ENCODE results near the gene LSM5.
"Not testable (repeated sequence)": the region's sequence is repeated elsewhere in the genome, so short reads cannot be mapped to it uniquely, and the experiment has no call there.

The LSM5 gene

DNA sequence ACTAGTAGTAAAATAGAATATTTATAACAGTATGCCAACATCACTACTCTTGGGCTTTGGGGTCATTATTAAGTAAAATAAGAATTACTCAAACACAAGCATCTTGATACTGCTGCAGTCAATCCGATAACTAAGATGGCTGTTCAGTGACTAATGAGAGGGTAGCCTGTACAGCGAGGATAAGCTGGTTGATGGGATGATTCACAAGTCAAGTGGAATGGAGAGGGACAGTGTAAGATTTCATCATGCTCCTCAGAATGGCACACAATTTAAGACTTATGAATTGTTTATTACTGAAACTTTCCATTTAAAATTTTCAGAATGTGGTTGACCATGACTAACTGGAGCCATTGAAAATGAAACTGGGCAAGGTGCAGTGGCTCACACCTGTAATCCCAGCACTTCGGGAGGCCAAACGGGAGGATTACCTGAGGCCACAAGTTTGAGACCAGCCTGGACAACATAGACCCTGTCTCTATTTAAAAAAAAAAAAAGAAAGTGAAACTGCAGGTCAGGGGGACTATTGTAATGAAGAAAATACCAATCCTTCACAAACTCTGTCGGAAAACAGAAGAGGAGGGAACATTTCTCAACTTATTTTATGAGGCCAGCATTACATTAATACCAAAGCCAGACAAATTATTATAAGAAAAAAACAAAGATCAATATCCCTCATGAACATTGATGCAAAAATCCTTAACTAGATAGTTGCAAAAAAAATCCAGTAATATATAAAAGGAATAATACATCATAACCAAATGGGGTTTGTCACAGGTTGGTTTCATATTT, 16.3 kb upstream of the LSM5 start:
- Histone ChIP-seq H3K9me3 (ENCODE audit: control insufficient read depth in 2 of 2, low read length in 2 of 2) (no peaks in the 10 kb centered on the region), H3K9ac (ENCODE audit: low read length in 2 of 2) (no peak overlapping the region), H3K27me3 (ENCODE audit: control insufficient read depth in 1 of 2, insufficient read depth in 2 of 2, low read length in 2 of 2) (no peaks in the 10 kb centered on the region), H3K4me3 (ENCODE audit: low read length in 2 of 2) (no peak overlapping the region), H3K4me1 (ENCODE audit: control insufficient read depth, insufficient read depth, low read length) (peaks cover 2% of the 10 kb centered on the region), H3K36me3 (ENCODE audit: control insufficient read depth in 2 of 2, insufficient read depth in 2 of 2, low read length in 2 of 2) (no peaks in the 10 kb centered on the region), H3K27ac (ENCODE audit: low read length) (no peak overlapping the region)

DNA sequence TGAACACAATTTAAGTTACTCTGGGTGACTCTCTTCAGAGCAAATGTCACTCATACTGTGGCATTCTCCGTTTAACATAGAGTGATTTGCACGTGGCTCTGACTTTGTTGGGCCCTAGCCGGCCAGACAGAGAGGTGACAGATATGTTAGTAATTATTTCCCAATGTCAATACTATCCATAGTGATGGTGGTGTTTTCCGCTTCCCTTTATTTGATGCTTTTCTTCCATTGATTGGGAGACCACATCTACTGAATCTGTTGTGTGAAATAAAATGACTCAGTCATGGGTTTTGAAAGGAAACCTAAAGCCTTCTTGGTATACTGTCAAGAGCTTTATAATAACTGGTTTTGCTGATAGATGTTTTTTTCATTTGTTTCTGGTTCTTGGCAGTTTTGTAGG, 12.5 kb upstream of the LSM5 start:
- no peak overlapping the region for H3K27ac ChIP-seq (ENCODE audit: low read length)
- no peaks in the 10 kb centered on the region for H3K9me3 ChIP-seq (ENCODE audit: control insufficient read depth in 2 of 2, low read length in 2 of 2)

DNA sequence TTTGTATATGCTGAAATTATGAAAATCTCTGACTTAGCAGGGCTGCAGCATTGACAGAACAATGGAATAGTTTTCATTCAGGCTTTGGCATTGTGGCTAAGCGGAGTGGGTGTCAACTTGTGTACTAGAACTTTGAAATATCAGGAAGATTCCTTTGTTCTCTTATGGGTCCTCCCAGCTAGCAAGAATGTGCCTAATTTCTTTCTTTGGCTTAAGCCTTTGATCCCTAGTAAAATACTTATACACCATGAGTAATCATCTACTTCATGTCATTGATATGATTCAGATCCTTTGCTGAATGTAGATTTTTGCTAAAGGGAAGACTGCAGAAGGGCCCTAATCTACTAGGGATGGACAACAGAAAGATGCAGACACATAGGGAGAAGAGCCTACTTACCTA, 11.3 kb upstream of the LSM5 start:
- no peak overlapping the region for H3K9ac ChIP-seq (ENCODE audit: low read length in 2 of 2)
- H3K4me1 ChIP-seq (ENCODE audit: control insufficient read depth, insufficient read depth, low read length): peaks cover 4% of the 10 kb centered on the region
- H3K27me3 ChIP-seq (ENCODE audit: control insufficient read depth in 1 of 2, insufficient read depth in 2 of 2, low read length in 2 of 2): no peaks in the 10 kb centered on the region
- no peaks in the 10 kb centered on the region for H3K36me3 ChIP-seq (ENCODE audit: control insufficient read depth in 2 of 2, insufficient read depth in 2 of 2, low read length in 2 of 2)
- H3K27ac ChIP-seq (ENCODE audit: low read length): no peak overlapping the region
- no peaks in the 10 kb centered on the region for H3K9me3 ChIP-seq (ENCODE audit: control insufficient read depth in 2 of 2, low read length in 2 of 2)
- H3K4me3 ChIP-seq (ENCODE audit: low read length in 2 of 2): no peak overlapping the region

More for the DNA sequence above, 12.5 kb upstream of the LSM5 start:
- H3K36me3 ChIP-seq (ENCODE audit: control insufficient read depth in 2 of 2, insufficient read depth in 2 of 2, low read length in 2 of 2): no peaks in the 10 kb centered on the region
- no peaks in the 10 kb centered on the region for H3K27me3 ChIP-seq (ENCODE audit: control insufficient read depth in 1 of 2, insufficient read depth in 2 of 2, low read length in 2 of 2)
- H3K4me3 ChIP-seq (ENCODE audit: low read length in 2 of 2): no peak overlapping the region
- H3K4me1 ChIP-seq (ENCODE audit: control insufficient read depth, insufficient read depth, low read length): no peaks in the 10 kb centered on the region
- no peak overlapping the region for H3K9ac ChIP-seq (ENCODE audit: low read length in 2 of 2)

DNA sequence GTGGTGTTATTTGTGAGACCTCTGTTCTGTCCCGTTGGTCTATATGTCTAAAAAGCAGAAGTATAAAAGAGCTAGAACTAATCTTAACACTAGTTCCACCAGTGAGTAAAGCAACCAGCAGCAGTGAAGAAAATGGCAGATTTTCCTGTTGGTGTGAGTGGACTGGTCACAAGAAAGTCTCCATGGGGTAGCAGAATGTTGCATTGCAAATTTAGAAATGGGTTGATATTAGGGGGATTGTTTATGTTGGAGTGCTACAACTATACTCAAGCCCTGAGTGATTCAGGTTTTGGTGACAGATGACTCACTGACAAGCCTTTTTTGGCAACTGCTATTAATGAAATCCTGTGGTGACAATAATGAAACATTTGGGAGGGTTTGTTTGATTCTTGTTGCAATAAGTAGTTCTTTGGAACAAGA, 10.8 kb upstream of the LSM5 start:
- H3K27me3 ChIP-seq (ENCODE audit: control insufficient read depth in 1 of 2, insufficient read depth in 2 of 2, low read length in 2 of 2): no peaks in the 10 kb centered on the region
- no peak overlapping the region for H3K27ac ChIP-seq (ENCODE audit: low read length)
- H3K36me3 ChIP-seq (ENCODE audit: control insufficient read depth in 2 of 2, insufficient read depth in 2 of 2, low read length in 2 of 2): no peaks in the 10 kb centered on the region
- no peak overlapping the region for H3K4me3 ChIP-seq (ENCODE audit: low read length in 2 of 2)
- no peak overlapping the region for H3K9ac ChIP-seq (ENCODE audit: low read length in 2 of 2)
- H3K4me1 ChIP-seq (ENCODE audit: control insufficient read depth, insufficient read depth, low read length): peaks cover 10% of the 10 kb centered on the region
- no peaks in the 10 kb centered on the region for H3K9me3 ChIP-seq (ENCODE audit: control insufficient read depth in 2 of 2, low read length in 2 of 2)

DNA sequence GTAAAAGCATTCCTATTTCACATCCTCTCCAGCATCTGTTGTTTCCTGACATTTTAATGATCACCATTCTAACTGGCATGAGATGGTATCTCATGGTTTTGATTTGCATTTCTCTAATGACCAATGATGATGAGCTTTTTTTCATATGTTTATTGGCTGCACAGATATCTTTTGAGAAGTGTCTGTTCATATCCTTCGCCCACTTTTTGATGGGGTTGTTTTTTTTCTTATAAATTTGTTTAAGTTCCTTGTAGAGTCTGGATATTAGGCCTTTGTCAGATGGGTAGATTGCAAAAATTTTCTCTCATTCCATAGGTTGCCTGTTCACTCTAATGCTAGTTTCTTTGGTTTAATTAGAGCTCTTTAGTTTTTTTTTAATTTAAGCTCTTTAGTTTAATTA, 10.0 kb upstream of the LSM5 start:
- H3K9me3 ChIP-seq (ENCODE audit: control insufficient read depth in 2 of 2, low read length in 2 of 2); H3K9ac ChIP-seq (ENCODE audit: low read length in 2 of 2); H3K36me3 ChIP-seq (ENCODE audit: control insufficient read depth in 2 of 2, insufficient read depth in 2 of 2, low read length in 2 of 2); H3K4me3 ChIP-seq (ENCODE audit: low read length in 2 of 2); H3K27ac ChIP-seq (ENCODE audit: low read length); H3K27me3 ChIP-seq (ENCODE audit: control insufficient read depth in 1 of 2, insufficient read depth in 2 of 2, low read length in 2 of 2): not testable (repeated sequence)
- peaks cover 12% of the 10 kb centered on the region for H3K4me1 ChIP-seq (ENCODE audit: control insufficient read depth, insufficient read depth, low read length)

DNA sequence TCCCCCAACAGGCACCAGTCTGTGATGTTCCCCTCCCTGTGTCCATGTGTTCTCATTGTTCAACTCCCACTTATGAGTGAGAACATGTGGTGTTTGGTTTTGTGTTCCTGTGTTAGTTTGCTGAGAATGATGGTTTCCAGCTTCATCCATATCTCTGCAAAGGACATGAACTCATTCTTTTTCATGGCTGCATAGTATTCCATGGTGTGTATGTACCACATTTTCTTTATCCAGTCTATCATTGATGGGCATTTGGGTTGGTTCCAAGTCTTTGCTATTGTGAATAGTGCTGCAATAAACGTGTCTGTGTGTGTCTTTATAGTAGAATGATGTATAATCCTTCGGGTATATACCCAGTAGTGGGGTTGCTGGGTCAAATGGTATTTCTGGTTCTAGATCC, 9.6 kb upstream of the LSM5 start:
- not testable (repeated sequence) for H3K4me3 ChIP-seq (ENCODE audit: low read length in 2 of 2); H3K27me3 ChIP-seq (ENCODE audit: control insufficient read depth in 1 of 2, insufficient read depth in 2 of 2, low read length in 2 of 2); H3K9ac ChIP-seq (ENCODE audit: low read length in 2 of 2); H3K9me3 ChIP-seq (ENCODE audit: control insufficient read depth in 2 of 2, low read length in 2 of 2); H3K36me3 ChIP-seq (ENCODE audit: control insufficient read depth in 2 of 2, insufficient read depth in 2 of 2, low read length in 2 of 2); H3K27ac ChIP-seq (ENCODE audit: low read length)
- H3K4me1 ChIP-seq (ENCODE audit: control insufficient read depth, insufficient read depth, low read length): peaks cover 12% of the 10 kb centered on the region

DNA sequence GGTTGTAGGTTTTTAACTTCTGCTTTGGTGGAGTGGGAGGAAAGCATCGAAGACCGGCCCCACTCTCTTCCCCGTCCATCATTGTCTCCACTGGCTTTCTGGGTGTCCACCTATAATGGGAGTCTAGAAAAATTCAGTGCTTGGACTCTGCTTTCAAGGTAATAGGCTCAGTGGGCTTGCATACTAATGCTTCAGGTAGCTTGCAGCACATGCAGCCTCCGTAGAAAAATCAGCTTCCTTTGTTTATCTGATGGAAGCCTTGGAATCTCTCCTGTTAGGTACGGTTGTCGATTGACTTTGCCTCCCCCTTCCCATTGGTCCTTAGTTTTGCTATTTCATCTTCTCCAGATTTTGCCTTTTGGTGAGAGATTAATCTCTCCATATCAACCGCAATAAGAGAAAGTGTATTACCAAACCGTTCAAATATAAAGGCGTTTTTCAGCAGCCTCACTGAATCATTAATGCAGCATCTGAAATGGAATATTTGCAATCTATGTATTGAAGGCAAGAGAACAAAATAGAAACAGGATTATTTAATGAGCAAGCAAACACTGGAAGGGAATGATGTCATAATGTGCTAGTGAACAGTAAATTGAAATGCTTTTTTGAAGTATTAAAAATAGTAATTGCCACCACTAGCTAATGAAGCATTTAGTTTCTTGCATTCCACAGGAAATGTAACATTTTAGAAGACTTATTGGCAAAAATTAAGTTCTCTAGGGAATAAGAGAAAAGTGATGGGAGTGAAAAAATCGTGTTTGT, 6.1 kb upstream of the LSM5 start:
- Histone ChIP-seq H3K36me3 (ENCODE audit: control insufficient read depth in 2 of 2, insufficient read depth in 2 of 2, low read length in 2 of 2) (no peaks in the 10 kb centered on the region), H3K9ac (ENCODE audit: low read length in 2 of 2) (peak overlapping the region; percentile 91 to 97), H3K27ac (ENCODE audit: low read length) (peak overlapping the region; percentile 86), H3K27me3 (ENCODE audit: control insufficient read depth in 1 of 2, insufficient read depth in 2 of 2, low read length in 2 of 2) (no peaks in the 10 kb centered on the region), H3K4me1 (ENCODE audit: control insufficient read depth, insufficient read depth, low read length) (peaks cover 15% of the 10 kb centered on the region), H3K4me3 (ENCODE audit: low read length in 2 of 2) (peak overlapping the region; percentile 81 to 92), H3K9me3 (ENCODE audit: control insufficient read depth in 2 of 2, low read length in 2 of 2) (no peaks in the 10 kb centered on the region)

DNA sequence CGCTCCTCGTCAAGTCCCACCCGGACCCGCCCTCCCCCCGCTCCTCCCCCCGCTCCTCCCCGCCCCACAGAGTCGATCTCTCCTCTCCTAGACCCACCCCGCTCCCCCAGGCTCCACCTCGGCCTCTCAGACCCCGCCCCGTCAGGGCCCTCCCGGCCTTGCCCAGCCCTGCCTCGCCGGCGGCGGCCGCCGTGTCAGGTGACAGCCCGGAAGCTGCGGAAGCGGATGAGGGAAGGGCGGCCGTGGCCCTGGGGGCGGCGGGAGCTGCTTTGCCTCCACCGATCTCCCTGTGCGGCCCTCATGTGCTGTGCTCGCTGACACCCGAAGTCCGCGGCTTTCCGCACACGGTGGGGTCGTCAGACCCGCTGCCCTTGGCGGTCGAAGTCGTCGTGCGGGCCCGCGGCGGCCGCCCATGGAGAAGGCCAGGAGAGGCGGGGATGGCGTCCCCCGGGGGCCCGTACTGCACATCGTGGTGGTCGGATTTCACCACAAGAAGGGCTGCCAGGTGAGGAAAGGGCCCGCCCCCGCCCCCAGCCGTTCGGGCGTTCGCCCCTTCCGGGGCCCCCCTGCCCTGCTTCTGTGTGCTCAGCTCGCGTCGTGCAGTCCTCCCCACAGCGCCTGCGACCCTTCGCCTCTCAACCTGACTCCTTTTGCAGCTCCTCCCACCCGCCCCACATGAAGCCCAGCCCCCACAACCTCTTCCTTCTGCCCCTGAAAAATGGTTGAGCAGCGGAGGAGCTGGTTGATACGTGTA, 5.3 kb upstream of the LSM5 start, which contains the start of gene AVL9:
TSS of gene AVL9 (plus strand) at position 192 of the 754 bp plus-strand sequence. CDS start at position 413, 221 bp downstream.
- H3K36me3 ChIP-seq (ENCODE audit: control insufficient read depth in 2 of 2, insufficient read depth in 2 of 2, low read length in 2 of 2): no peaks in the 10 kb centered on the region
- H3K27ac ChIP-seq (ENCODE audit: low read length): peak within 1 kb of the TSS; percentile 86
- H3K9ac ChIP-seq (ENCODE audit: low read length in 2 of 2): peak within 1 kb of the TSS; percentile 91 to 97
- peak within 1 kb of the TSS; percentile 87 to 92 for H3K4me3 ChIP-seq (ENCODE audit: low read length in 2 of 2)
- H3K9me3 ChIP-seq (ENCODE audit: control insufficient read depth in 2 of 2, low read length in 2 of 2): no peaks in the 10 kb centered on the region
- H3K27me3 ChIP-seq (ENCODE audit: control insufficient read depth in 1 of 2, insufficient read depth in 2 of 2, low read length in 2 of 2): no peaks in the 10 kb centered on the region
- peaks cover 15% of the 10 kb centered on the region for H3K4me1 ChIP-seq (ENCODE audit: control insufficient read depth, insufficient read depth, low read length)

DNA sequence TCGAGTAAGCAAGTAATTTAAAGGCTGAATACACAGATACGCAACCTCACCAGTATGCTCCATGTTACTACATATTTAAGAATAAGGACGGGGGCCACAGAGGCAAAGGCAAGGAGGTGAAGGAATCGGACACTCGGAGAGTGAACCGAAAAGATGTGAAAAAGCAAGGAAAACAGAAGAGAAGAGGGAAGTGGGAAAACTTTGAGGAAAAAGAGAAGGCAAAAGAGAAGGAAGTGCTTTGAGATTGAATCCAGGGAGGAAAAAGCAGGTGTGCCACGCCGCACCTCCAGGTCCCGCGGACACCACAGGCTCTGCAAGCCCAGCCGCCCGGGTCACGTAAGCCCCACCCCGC, 4.7 kb upstream of the LSM5 start:
- Histone ChIP-seq H3K9me3 (ENCODE audit: control insufficient read depth in 2 of 2, low read length in 2 of 2) (no peaks in the 10 kb centered on the region), H3K9ac (ENCODE audit: low read length in 2 of 2) (peak overlapping the region; percentile 87 to 88), H3K36me3 (ENCODE audit: control insufficient read depth in 2 of 2, insufficient read depth in 2 of 2, low read length in 2 of 2) (no peaks in the 10 kb centered on the region), H3K27me3 (ENCODE audit: control insufficient read depth in 1 of 2, insufficient read depth in 2 of 2, low read length in 2 of 2) (no peaks in the 10 kb centered on the region), H3K4me1 (ENCODE audit: control insufficient read depth, insufficient read depth, low read length) (peaks cover 15% of the 10 kb centered on the region), H3K4me3 (ENCODE audit: low read length in 2 of 2) (peak overlapping the region; percentile 87 to 92), H3K27ac (ENCODE audit: low read length) (peak overlapping the region; percentile 76)

DNA sequence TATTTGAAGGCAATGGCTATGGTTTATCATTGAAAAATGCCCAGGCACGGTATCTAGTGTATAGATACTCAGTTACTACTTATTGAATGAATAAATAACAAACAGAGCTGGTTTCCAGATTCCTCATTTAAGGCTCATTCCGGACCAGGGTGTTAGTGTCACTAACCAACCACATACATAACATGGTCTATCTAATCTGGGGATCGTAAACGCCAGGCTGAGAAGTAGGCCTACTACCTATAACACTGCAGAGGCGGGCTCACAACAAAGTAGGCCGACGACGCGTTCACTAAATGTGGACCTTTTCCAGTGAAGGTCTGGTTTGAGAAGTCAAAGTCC, 423 bp downstream of the LSM5 start:
- peak overlapping the region; percentile 78 to 90 for H3K9ac ChIP-seq (ENCODE audit: low read length in 2 of 2)
- no peaks in the 10 kb centered on the region for H3K9me3 ChIP-seq (ENCODE audit: control insufficient read depth in 2 of 2, low read length in 2 of 2)
- H3K4me3 ChIP-seq (ENCODE audit: low read length in 2 of 2): peak overlapping the region; percentile 94 to 96
- peak overlapping the region; percentile 82 for H3K27ac ChIP-seq (ENCODE audit: low read length)
- H3K36me3 ChIP-seq (ENCODE audit: control insufficient read depth in 2 of 2, insufficient read depth in 2 of 2, low read length in 2 of 2): peaks cover 7% of the 10 kb centered on the region in 2 donors
- no peaks in the 10 kb centered on the region for H3K27me3 ChIP-seq (ENCODE audit: control insufficient read depth in 1 of 2, insufficient read depth in 2 of 2, low read length in 2 of 2)
- peaks cover 3% of the 10 kb centered on the region for H3K4me1 ChIP-seq (ENCODE audit: control insufficient read depth, insufficient read depth, low read length)
